Activated T-helper 1 cell treated with anti-CD3 and anti-CD28 coated beads, Interleukin-2, amount 50 U/mL, for 16 hours (primary cell): ENCODE measurements around the gene RNF19B.
"Not testable (repeated sequence)": the region's sequence is repeated elsewhere in the genome, so short reads cannot be mapped to it uniquely, and the experiment has no call there.

Source experiments
- DNase-seq, 2 donors: peaks; one replicate each; pipeline ENCODE4 v3.0.0-alpha.2; 2020; ENCODE audit warnings: low read depth in 1 of 2, low spot score in 1 of 2

RNF19B gene

GRCh38 chr1:32931760-32932159, 32.8 kb downstream of the RNF19B start:
- no peak for DNase-seq

- no peak for DNase-seq
Observed at GRCh38 chr1:32929366-32929765, 35.2 kb downstream of the RNF19B start.

- DNase-seq = no peak
Observed at GRCh38 chr1:32928715-32929114, 35.9 kb downstream of the RNF19B start.

- no peak for DNase-seq
Observed at GRCh38 chr1:32928285-32928684, 36.3 kb downstream of the RNF19B start.

GRCh38 chr1:32927441-32927840, 37.2 kb downstream of the RNF19B start:
- no peak for DNase-seq

- no peak for DNase-seq
Observed at GRCh38 chr1:32926562-32926961, 38.0 kb downstream of the RNF19B start.

GRCh38 chr1:32925403-32926162, 39.0 kb downstream of the RNF19B start:
- DNase-seq = no peak

GRCh38 chr1:32924881-32925344, 39.7 kb downstream of the RNF19B start:
- DNase-seq = no peak

GRCh38 chr1:32920833-32921232, 43.8 kb downstream of the RNF19B start:
- DNase-seq = no peak

- no peak for DNase-seq
Observed at GRCh38 chr1:32919811-32920733, 44.5 kb downstream of the RNF19B start.

- DNase-seq = no peak
Observed at GRCh38 chr1:32918179-32918578, 46.4 kb downstream of the RNF19B start.

GRCh38 chr1:32917521-32917920, 47.1 kb downstream of the RNF19B start:
- DNase-seq = no peak

GRCh38 chr1:32915766-32916706, 48.6 kb downstream of the RNF19B start:
- DNase-seq = no peak

- no peak for DNase-seq
Observed at GRCh38 chr1:32910319-32910718, 54.3 kb downstream of the RNF19B start.

- no peak for DNase-seq
Observed at GRCh38 chr1:32907435-32907834, 57.2 kb downstream of the RNF19B start.

GRCh38 chr1:32906654-32907053, 58.0 kb downstream of the RNF19B start:
- no peak for DNase-seq

- not testable (repeated sequence) for DNase-seq
Observed at GRCh38 chr1:32905588-32905987, 59.0 kb downstream of the RNF19B start.

GRCh38 chr1:32904797-32905196, 59.8 kb downstream of the RNF19B start:
- DNase-seq = no peak

GRCh38 chr1:32903991-32904785, 60.4 kb downstream of the RNF19B start:
- DNase-seq = no peak

- DNase-seq = no peak
Observed at GRCh38 chr1:32902535-32902920, 62.1 kb downstream of the RNF19B start.
